ENCODE results near the gene C2orf69.
A peak's percentile ranks its signal among the peaks of the same experiment; 100 is the strongest.

C2orf69 gene

DNA sequence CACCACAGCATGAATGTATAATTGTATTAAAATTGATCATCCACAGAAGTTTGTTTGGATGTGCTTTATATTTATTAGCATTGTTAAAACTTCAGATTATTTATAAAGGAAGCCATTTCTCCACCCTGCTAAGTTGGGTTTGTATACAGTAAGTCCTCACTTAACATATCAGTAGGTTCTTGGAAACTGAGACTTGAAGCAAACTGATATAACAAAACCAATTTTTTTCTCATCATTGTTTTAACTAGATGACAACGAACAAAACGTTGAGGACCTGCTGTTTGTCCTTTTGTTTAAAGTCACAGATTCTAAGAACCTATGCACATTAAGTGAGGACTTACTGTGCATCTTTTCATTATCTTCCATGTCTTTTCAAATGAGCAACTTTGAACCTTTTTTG is 17.1 kb downstream of the C2orf69 start:
- in situ Hi-C loops (cut with HindIII; ENCODE audit: low pct_unique_long_range_greater_than_20kb, low sequenced_read_pairs): no loop called here
- no peak for DNase-seq (ENCODE audit: low read depth in 1 of 2, low spot score in 1 of 2)
- TF ChIP-seq JUND (IDR thresholded peaks at IDR 0.05; ENCODE audit: low read depth): no peak

- no peak for TF ChIP-seq JUND (IDR thresholded peaks at IDR 0.05; ENCODE audit: low read depth)
- DNase-seq (ENCODE audit: low read depth in 1 of 2, low spot score in 1 of 2): no peak
- in situ Hi-C loops (cut with HindIII; ENCODE audit: low pct_unique_long_range_greater_than_20kb, low sequenced_read_pairs): no loop called here
These were observed 17.5 kb downstream of the C2orf69 start for GRCh38 chr2:199928626-199929025.

DNA sequence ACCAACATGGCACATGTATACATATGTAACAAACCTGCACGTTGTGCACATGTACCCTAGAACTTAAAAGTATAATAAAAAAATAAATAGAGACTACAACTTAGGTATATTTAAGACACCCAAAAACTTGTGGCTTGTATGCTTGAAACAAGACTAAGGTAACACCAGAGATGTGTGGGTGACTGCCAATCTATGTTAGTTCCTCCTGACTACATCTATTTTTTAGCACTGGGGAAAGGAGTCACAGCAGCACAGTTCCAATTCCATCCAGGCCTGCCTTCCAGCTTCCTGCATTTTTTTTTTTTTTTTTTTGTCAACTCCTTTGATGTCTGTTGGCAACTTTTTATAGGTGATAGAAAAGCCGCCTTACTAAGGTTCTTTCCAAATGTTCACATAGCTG is 18.2 kb downstream of the C2orf69 start:
- in situ Hi-C loops (cut with HindIII; ENCODE audit: low pct_unique_long_range_greater_than_20kb, low sequenced_read_pairs): no loop called here
- no peak for TF ChIP-seq JUND (IDR thresholded peaks at IDR 0.05; ENCODE audit: low read depth)
- no peak for DNase-seq (ENCODE audit: low read depth in 1 of 2, low spot score in 1 of 2)

DNA sequence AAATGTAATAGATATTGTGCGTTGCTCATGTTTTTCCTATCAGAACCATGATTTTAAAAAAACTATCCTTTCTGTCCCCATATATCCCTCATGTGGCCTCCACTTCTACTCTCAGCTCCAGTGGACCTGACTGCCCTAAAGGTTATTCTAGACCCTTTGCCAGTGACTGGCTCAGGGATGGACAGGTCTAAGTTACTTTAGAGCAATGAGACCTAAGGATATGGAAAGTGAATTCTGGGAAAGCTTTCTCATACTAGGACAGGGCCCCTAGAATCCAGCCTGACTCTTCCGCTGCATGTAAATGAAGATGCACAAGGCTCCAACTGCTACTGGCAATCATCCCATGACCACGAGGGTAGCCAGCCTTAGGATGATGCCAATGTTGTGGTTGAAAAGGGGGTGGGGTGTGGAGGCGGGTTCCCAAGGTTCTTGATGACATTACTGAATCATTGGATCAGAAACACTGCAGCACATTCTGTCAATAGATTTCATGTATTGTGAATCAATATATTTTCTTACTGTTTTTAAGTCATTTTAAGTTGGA is 21.3 kb downstream of the C2orf69 start:
- TF ChIP-seq JUND (IDR thresholded peaks at IDR 0.05; ENCODE audit: low read depth): no peak

DNA sequence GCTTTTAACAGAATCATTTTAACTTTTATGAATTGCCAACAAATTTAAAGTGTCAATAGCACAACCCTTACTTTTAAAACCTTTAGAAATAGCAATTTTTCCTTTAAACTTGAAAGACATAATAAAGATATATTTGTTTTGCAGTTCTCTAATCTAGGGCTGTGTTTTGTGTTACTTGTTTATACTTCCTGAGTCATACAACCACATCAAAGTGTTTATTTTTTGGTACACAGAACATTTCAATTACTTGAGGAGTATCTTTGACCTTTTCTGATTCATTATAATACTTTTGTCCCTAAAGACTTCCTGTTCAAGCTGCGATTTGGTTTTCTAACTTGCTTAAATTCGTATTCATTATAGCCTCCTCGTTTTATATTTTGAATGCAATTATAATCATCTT is 22.4 kb downstream of the C2orf69 start:
- no peak for TF ChIP-seq JUND (IDR thresholded peaks at IDR 0.05; ENCODE audit: low read depth)
- no peak for DNase-seq (ENCODE audit: low read depth in 1 of 2, low spot score in 1 of 2)
- in situ Hi-C loops (cut with HindIII; ENCODE audit: low pct_unique_long_range_greater_than_20kb, low sequenced_read_pairs): no loop called here

More for the DNA sequence above, 21.3 kb downstream of the C2orf69 start:
- in situ Hi-C loops (cut with HindIII; ENCODE audit: low pct_unique_long_range_greater_than_20kb, low sequenced_read_pairs): no loop called here
- DNase-seq (ENCODE audit: low read depth in 1 of 2, low spot score in 1 of 2): no peak

- no peak for DNase-seq (ENCODE audit: low read depth in 1 of 2, low spot score in 1 of 2)
- in situ Hi-C loops (cut with HindIII; ENCODE audit: low pct_unique_long_range_greater_than_20kb, low sequenced_read_pairs): no loop called here
- TF ChIP-seq JUND (IDR thresholded peaks at IDR 0.05; ENCODE audit: low read depth): no peak
These were observed 25.5 kb downstream of the C2orf69 start for GRCh38 chr2:199936554-199936953.

DNA sequence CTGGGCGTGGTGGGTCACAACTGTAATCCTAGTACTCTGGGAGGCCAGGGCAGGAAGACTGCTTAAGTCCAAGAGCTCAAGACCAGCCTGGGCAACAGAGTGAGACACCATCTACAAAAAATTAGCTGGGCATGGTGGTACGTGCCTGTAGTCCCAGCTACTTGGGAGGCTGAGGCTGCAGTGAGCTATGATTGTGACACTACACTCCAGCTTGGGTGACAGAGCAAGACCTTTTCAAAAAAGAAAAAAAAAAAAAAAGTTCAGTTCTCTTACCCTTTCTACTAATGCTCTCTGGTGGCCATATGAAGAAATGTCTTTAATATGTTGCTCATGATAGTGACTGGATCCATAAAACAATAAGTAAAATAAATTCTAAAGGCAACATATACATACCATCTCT is 29.3 kb downstream of the C2orf69 start:
- no peak for TF ChIP-seq JUND (IDR thresholded peaks at IDR 0.05; ENCODE audit: low read depth)
- DNase-seq (ENCODE audit: low read depth in 1 of 2, low spot score in 1 of 2): peak in 1 of 2 experiments; percentile 27
- in situ Hi-C loops (cut with HindIII; ENCODE audit: low pct_unique_long_range_greater_than_20kb, low sequenced_read_pairs): no loop called here

- TF ChIP-seq JUND (IDR thresholded peaks at IDR 0.05; ENCODE audit: low read depth): no peak
- in situ Hi-C loops (cut with HindIII; ENCODE audit: low pct_unique_long_range_greater_than_20kb, low sequenced_read_pairs): no loop called here
- DNase-seq (ENCODE audit: low read depth in 1 of 2, low spot score in 1 of 2): no peak
These were observed 32.3 kb downstream of the C2orf69 start for GRCh38 chr2:199943373-199943772.

GRCh38 chr2:199946196-199946595 is 35.1 kb downstream of the C2orf69 start:
- no peak for TF ChIP-seq JUND (IDR thresholded peaks at IDR 0.05; ENCODE audit: low read depth)
- in situ Hi-C loops (cut with HindIII; ENCODE audit: low pct_unique_long_range_greater_than_20kb, low sequenced_read_pairs): no loop called here
- no peak for DNase-seq (ENCODE audit: low read depth in 1 of 2, low spot score in 1 of 2)

DNA sequence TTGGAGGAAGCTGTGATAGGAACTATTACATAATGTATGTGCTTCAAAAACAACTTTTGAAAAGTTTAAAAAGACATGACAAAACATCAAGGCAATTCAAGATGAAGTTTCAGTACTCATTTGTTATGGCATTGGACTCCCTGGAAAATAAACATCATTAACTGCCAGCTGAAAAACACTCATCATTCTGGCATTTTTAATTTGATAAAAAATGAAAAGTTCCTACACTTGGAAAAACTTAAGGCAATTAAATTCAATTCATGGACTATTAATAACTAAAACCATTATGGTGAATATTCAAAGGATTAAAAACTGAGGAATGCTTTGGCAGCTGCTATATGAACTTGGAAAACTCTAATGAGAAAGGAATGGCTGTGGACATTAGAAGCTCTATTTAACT is 35.7 kb downstream of the C2orf69 start:
- in situ Hi-C loops (cut with HindIII; ENCODE audit: low pct_unique_long_range_greater_than_20kb, low sequenced_read_pairs): no loop called here
- DNase-seq (ENCODE audit: low read depth in 1 of 2, low spot score in 1 of 2): no peak
- TF ChIP-seq JUND (IDR thresholded peaks at IDR 0.05; ENCODE audit: low read depth): no peak

DNA sequence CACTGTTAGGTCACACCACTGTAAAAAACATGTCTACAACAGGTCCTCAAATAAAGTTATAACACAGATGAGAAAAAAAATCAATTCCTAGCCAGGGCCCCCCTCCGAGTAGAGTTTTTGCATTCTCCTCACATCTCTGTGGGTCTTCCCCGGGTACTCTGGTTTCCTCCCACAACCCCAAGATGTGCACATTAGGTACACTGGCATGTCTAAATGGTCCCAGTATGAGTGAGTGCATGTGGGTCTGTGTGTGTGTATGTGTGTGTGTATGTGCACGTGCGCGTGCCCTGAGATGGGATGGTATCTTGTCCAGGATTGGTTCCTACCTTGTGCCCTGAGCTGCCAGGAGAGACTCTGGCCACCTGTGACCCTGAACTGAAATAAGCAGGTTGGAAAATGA is 39.3 kb downstream of the C2orf69 start:
- no peak for DNase-seq (ENCODE audit: low read depth in 1 of 2, low spot score in 1 of 2)
- TF ChIP-seq JUND (IDR thresholded peaks at IDR 0.05; ENCODE audit: low read depth): no peak
- in situ Hi-C loops (cut with HindIII; ENCODE audit: low pct_unique_long_range_greater_than_20kb, low sequenced_read_pairs): no loop called here

GRCh38 chr2:199951023-199951422 is 39.9 kb downstream of the C2orf69 start:
- in situ Hi-C loops (cut with HindIII; ENCODE audit: low pct_unique_long_range_greater_than_20kb, low sequenced_read_pairs): no loop called here
- DNase-seq (ENCODE audit: low read depth in 1 of 2, low spot score in 1 of 2): no peak
- TF ChIP-seq JUND (IDR thresholded peaks at IDR 0.05; ENCODE audit: low read depth): no peak

DNA sequence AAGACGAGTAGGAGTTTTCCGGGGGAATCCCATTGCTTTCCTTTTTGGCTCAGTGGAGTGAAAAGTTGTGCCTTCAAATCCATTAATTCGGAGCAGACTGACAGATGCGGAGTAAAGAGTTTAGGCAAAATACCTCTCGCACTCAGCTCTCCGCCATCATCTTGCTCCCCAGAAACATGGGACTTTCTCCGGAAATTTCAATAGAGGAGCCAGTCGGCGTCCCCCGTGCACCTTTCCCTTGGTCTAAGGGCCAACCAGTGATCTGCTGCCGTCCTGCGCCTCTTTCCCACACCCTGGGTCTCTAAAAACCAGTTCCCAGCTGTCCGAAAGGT is 43.9 kb downstream of the C2orf69 start:
- no peak for DNase-seq (ENCODE audit: low read depth in 1 of 2, low spot score in 1 of 2)
- TF ChIP-seq JUND (IDR thresholded peaks at IDR 0.05; ENCODE audit: low read depth): no peak
- in situ Hi-C loops (cut with HindIII; ENCODE audit: low pct_unique_long_range_greater_than_20kb, low sequenced_read_pairs): no loop called here

- peak; percentile 83 to 88 for DNase-seq (ENCODE audit: low read depth in 1 of 2, low spot score in 1 of 2)
- TF ChIP-seq JUND (IDR thresholded peaks at IDR 0.05; ENCODE audit: low read depth): no peak
- in situ Hi-C loops (cut with HindIII; ENCODE audit: low pct_unique_long_range_greater_than_20kb, low sequenced_read_pairs): no loop called here
These were observed 44.4 kb downstream of the C2orf69 start, which contains the start of the genes MAIP1 and TYW5 for GRCh38 chr2:199955339-199956061. TSS of gene MAIP1 (plus strand) at chr2:199955582. CDS start at chr2:199955799, 217 bp downstream. TSS of gene TYW5 (minus strand) at chr2:199955491. CDS start at chr2:199955470, 21 bp downstream.
